Suprapubic skin (tissue), 4 donors: ENCODE measurements around the gene SLC43A3. TPM values are rescaled to one million over a fixed set of nuclear protein-coding genes. Genes with fewer than 3 reads are reported as not detected.
"Not testable (repeated sequence)": the region's sequence is repeated elsewhere in the genome, so short reads cannot be mapped to it uniquely, and the experiment has no call there.

Experiments
- DNase-seq, 2 donors: peaks; one replicate each; pipeline ENCODE4 v3.0.0-alpha.2; 2019; ENCODE audit warnings: low spot score in 2 of 2
- H3K27ac ChIP-seq: fragments of 200-600 bp; sonication (generic); one replicate; pipeline ENCODE4 v1.5.1; 2019
- H3K27me3 ChIP-seq: fragments of 200-600 bp; sonication (generic); one replicate; pipeline ENCODE4 v1.5.1; 2019
- H3K36me3 ChIP-seq: fragments of 200-600 bp; sonication (generic); one replicate; pipeline ENCODE4 v1.5.1; 2019
- H3K4me1 ChIP-seq: fragments of 200-600 bp; sonication (generic); one replicate; pipeline ENCODE4 v1.5.1; 2019
- H3K4me3 ChIP-seq: fragments of 200-600 bp; sonication (generic); one replicate; pipeline ENCODE4 v1.5.1; 2019; ENCODE audit warnings: mild to moderate bottlenecking
- H3K9me3 ChIP-seq: fragments of 200-600 bp; sonication (generic); one replicate; pipeline ENCODE4 v1.5.1; 2019
- EP300 ChIP-seq: sonication (generic); formaldehyde crosslinking; IDR thresholded peaks from one replicate; pipeline ENCODE4 v1.6.1; 2017; ENCODE audit warnings: antibody characterized with exemption
- POLR2A ChIP-seq, 2 donors: fragments of 450-650 bp; IDR thresholded peaks; one replicate each; pipeline ENCODE4 v1.6.1; 2017; ENCODE audit warnings: antibody characterized with exemption in 2 of 2, mild to moderate bottlenecking in 2 of 2, moderate library complexity in 2 of 2
- POLR2AphosphoS5 ChIP-seq, 3 donors: sonication (generic); formaldehyde crosslinking; IDR thresholded peaks; one replicate each; pipeline ENCODE4 v1.6.1; 2017; ENCODE audit warnings: antibody characterized with exemption in 3 of 3
- WGBS: methylation state at CpG from one replicate; pipeline ENCODE4 v1.1.5; 2018; 5-methylcytosine and 5-hydroxymethylcytosine counted together
- total RNA-seq, 4 donors: library from RNA; depleted of rRNA; stranded (reverse); fragments of >200 nt; gene quantifications; one replicate each; pipeline ENCODE4 v1.1.0, GENCODE V29; 2016
- TF ChIP-seq, protein P1 (sequence below), 2 donors: fragments of 200-600 bp in 1 of 2; fragments of 450-650 bp in 1 of 2; sonication (generic) in 1 of 2; IDR thresholded peaks; one replicate each; pipeline ENCODE4 v1.5.1; 2016 to 2019; ENCODE audit warnings: antibody characterized with exemption in 2 of 2, mild to moderate bottlenecking in 1 of 2, moderate library complexity in 1 of 2

The SLC43A3 gene
- total RNA-seq, 4 donors from 2014 or later = 44.5 to 70.4 (median 60.0) TPM

DNA sequence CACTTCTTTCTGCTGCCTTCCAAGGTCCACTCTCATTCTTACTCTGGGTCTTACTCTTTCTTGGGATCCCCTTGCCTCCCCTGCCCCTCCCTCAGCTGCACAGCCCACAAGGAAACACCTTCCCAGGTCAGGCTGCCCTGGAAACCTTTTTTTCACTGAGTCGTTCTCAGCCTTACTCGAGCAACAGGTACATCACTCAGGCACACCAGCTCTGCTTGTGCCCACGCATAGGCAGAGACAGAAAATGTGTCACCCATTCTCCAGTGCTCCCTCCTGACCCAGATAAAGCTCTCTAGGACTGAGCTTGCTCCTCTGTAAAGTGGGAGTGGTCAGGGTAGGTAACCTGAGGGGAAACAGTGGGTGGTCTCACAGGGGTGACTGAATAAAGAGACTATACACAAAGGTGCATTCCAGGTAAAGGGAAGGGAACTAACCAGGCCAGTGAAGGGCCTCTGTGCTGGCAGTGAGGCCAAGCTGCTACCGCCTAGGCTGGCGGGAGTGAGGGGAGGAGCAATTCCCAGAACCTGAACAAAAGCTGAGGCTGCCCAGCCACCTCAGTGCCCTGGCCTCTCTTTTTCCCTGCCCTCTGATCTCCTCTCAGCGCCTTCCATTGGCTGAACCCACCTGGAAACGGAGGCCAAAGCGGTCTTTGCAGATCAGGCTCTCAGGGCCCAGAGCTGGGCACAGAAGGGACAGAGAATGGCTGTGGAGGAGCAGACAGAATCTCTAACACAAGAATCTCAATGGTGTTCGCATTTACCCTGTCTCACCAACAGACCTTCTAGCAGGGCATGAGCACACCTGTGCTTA is 61.9 kb downstream of the SLC43A3 start:
- Histone ChIP-seq H3K4me3 (no peak overlapping the region), H3K9me3 (no peaks in the 10 kb centered on the region), H3K27ac (no peak overlapping the region), H3K36me3 (no peaks in the 10 kb centered on the region), H3K27me3 (no peaks in the 10 kb centered on the region), H3K4me1 (peaks cover 3% of the 10 kb centered on the region)
- DNase-seq = no peak
- 87% methylated on average over 9 of the region's 9 CpGs for WGBS
- TF ChIP-seq EP300 = no peak
- no peak for TF ChIP-seq POLR2AphosphoS5 (IDR thresholded peaks at IDR 0.05)
- TF ChIP-seq, protein P1, sequence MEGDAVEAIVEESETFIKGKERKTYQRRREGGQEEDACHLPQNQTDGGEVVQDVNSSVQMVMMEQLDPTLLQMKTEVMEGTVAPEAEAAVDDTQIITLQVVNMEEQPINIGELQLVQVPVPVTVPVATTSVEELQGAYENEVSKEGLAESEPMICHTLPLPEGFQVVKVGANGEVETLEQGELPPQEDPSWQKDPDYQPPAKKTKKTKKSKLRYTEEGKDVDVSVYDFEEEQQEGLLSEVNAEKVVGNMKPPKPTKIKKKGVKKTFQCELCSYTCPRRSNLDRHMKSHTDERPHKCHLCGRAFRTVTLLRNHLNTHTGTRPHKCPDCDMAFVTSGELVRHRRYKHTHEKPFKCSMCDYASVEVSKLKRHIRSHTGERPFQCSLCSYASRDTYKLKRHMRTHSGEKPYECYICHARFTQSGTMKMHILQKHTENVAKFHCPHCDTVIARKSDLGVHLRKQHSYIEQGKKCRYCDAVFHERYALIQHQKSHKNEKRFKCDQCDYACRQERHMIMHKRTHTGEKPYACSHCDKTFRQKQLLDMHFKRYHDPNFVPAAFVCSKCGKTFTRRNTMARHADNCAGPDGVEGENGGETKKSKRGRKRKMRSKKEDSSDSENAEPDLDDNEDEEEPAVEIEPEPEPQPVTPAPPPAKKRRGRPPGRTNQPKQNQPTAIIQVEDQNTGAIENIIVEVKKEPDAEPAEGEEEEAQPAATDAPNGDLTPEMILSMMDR (IDR thresholded peaks at IDR 0.05) = no peak
- TF ChIP-seq POLR2A (IDR thresholded peaks at IDR 0.05) = no peak

DNA sequence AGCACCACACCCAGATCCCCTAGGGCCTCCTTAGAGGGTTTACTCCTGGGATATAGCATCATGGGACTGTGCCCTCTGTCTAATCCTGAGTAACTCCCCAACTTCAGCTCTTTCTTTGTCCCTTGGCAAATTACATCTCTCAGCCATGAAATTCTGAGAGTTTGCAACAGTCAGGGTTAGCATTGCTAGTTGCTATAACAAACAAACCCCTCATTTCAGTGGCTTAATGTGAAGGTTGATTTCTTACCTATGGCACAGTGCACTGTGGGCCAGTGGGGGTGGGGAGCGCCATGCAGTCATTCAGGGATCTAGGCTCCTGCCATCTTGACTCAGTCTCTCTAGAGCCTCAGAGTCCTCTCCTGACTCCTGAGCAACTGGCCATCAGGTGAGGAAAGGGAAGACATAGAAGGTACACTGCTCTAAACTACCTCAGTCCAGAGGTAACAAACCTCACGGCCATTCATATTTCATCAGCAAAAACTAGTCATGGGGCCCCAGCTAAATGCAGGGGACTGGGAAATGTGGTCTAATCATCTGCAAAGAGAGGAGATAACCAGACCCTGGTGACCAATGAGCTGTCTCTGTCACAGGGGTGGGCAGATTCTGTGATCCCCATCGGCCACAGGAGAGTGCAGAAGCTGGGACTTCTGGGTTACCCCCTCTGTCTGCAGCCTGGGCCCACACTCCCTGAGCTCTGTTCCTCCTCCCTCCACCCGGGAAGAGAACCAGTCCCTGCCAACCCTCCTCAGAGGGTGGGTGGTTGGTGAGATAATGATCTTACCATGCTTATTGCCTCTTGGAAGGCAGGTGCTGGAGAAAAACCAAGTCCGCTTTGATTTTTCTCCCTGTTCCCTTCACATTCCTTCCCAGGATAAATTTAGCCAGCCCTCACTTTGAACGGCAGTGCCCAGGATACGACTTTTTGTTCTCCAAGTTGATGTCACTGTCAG is 63.5 kb downstream of the SLC43A3 start:
- H3K36me3 ChIP-seq = no peaks in the 10 kb centered on the region
- DNase-seq = no peak
- H3K4me3 ChIP-seq = no peak overlapping the region
- H3K27ac ChIP-seq = no peak overlapping the region
- no peaks in the 10 kb centered on the region for H3K27me3 ChIP-seq
- peaks cover 15% of the 10 kb centered on the region for H3K4me1 ChIP-seq
- TF ChIP-seq POLR2AphosphoS5 (IDR thresholded peaks at IDR 0.05) (no peak), EP300 (no peak), POLR2A (IDR thresholded peaks at IDR 0.05) (no peak)
- TF ChIP-seq, protein P1 (IDR thresholded peaks at IDR 0.05) = no peak
- WGBS = 47% methylated on average over 6 of the region's 7 CpGs
- no peaks in the 10 kb centered on the region for H3K9me3 ChIP-seq

DNA sequence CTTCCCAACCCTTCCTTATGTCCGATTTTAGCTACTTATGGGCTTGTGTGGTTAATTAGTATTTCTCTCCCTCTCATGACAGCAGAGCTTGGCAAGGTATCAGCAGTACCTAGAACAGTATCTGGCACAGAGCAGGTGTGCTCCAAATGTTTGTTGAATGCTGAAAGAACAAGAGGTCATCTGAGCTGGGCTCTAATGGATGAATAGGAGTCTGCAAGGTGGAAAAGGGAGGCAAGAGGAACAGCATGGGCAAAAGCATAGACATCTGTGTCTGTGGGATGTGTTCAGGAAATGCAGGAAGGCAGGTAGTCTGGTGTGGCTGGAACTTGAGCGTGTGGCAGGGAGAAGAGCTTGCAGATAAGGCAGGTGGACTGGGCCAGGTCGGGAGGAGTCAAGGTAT is 65.0 kb downstream of the SLC43A3 start:
- peaks cover 26% of the 10 kb centered on the region for H3K4me1 ChIP-seq
- H3K27ac ChIP-seq = no peak overlapping the region
- H3K9me3 ChIP-seq = no peaks in the 10 kb centered on the region
- no peaks in the 10 kb centered on the region for H3K27me3 ChIP-seq
- WGBS = 85% methylated on average over 3 of the region's 3 CpGs
- no peak overlapping the region for H3K4me3 ChIP-seq
- TF ChIP-seq EP300 (no peak), POLR2AphosphoS5 (IDR thresholded peaks at IDR 0.05) (no peak), POLR2A (IDR thresholded peaks at IDR 0.05) (no peak)
- TF ChIP-seq, protein P1 (IDR thresholded peaks at IDR 0.05) = no peak
- no peaks in the 10 kb centered on the region for H3K36me3 ChIP-seq
- no peak for DNase-seq

DNA sequence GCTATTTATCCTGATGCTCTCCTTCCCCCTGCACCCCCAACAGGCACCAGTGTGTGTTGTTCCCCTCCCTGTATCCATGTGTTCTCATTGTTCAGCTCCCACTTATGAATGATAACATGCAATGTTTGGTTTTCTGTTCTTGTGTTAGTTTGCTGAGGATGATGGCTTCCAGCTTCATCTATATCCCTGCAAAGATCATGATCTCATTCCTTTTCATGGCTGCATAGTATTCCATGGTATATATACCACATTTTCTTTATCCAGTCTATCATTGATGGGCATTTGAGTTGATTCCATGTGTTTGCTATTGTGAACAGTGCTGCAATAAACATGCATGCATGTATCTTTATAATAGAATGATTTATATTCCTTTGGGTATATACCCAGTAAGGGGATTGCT is 65.5 kb downstream of the SLC43A3 start:
- H3K36me3 ChIP-seq, H3K4me3 ChIP-seq, DNase-seq, H3K9me3 ChIP-seq, H3K27ac ChIP-seq, H3K27me3 ChIP-seq: not testable (repeated sequence)
- peaks cover 26% of the 10 kb centered on the region for H3K4me1 ChIP-seq

DNA sequence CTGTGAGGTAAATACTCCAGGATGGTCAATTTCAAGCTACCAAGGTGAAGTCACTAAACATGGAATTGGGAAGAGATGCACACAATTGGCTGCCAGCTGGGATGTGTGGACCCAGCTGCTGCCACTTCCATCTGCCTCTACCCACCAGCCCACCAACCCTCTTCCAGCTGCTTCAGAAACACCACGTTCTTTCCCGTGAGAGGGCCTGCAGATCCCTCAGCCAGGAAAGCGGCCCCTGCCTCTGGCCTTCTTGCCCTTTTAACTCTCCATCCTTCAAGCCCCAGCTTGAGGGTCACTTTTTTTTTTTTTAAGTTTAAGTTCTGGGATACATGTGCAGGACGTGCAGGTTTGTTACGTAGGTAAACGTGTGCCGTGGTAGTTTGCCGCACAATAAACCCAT is 65.9 kb downstream of the SLC43A3 start:
- 96% methylated on average over 8 of the region's 8 CpGs for WGBS
- no peak for DNase-seq

More for the DNA sequence above, 65.9 kb downstream of the SLC43A3 start:
- TF ChIP-seq POLR2A (IDR thresholded peaks at IDR 0.05) (no peak), POLR2AphosphoS5 (IDR thresholded peaks at IDR 0.05) (no peak), EP300 (no peak)
- TF ChIP-seq, protein P1 (IDR thresholded peaks at IDR 0.05) = no peak
- no peaks in the 10 kb centered on the region for H3K27me3 ChIP-seq
- no peak overlapping the region for H3K4me3 ChIP-seq
- no peak overlapping the region for H3K27ac ChIP-seq
- H3K4me1 ChIP-seq = peaks cover 26% of the 10 kb centered on the region
- H3K36me3 ChIP-seq = no peaks in the 10 kb centered on the region
- no peaks in the 10 kb centered on the region for H3K9me3 ChIP-seq
